AG20443 (cell line): ENCODE measurements around the gene MSI2.

ENCODE experiments used
- DNase-seq: peaks from one replicate; pipeline ENCODE4 v3.0.0; 2012; ENCODE audit warnings: low spot score, mixed read lengths

Gene MSI2

GRCh38 chr17:57461082-57461481 lies 204.8 kb downstream of the MSI2 start:
- no peak for DNase-seq

- no peak for DNase-seq
These were observed 205.8 kb downstream of the MSI2 start for GRCh38 chr17:57462007-57462579.

- DNase-seq, result peak; percentile 81
These were observed 207.0 kb downstream of the MSI2 start for GRCh38 chr17:57463103-57463885.

- DNase-seq, result no peak
These were observed 208.0 kb downstream of the MSI2 start for GRCh38 chr17:57464191-57464864.

- DNase-seq, result no peak
These were observed 209.3 kb downstream of the MSI2 start for GRCh38 chr17:57465610-57466009.

- no peak for DNase-seq
These were observed 209.7 kb downstream of the MSI2 start for GRCh38 chr17:57466017-57466471.

GRCh38 chr17:57466521-57466920 lies 210.2 kb downstream of the MSI2 start:
- DNase-seq, result no peak

- DNase-seq, result no peak
These were observed 210.9 kb downstream of the MSI2 start for GRCh38 chr17:57467226-57467625.

- no peak for DNase-seq
These were observed 211.5 kb downstream of the MSI2 start for GRCh38 chr17:57467801-57468200.

- no peak for DNase-seq
These were observed 212.8 kb downstream of the MSI2 start for GRCh38 chr17:57468932-57469775.

- DNase-seq, result no peak
These were observed 214.6 kb downstream of the MSI2 start for GRCh38 chr17:57470906-57471305.

- DNase-seq, result no peak
These were observed 215.6 kb downstream of the MSI2 start for GRCh38 chr17:57471868-57472368.

GRCh38 chr17:57475796-57476195 lies 219.5 kb downstream of the MSI2 start:
- no peak for DNase-seq

- no peak for DNase-seq
These were observed 221.4 kb downstream of the MSI2 start for GRCh38 chr17:57477522-57478362.

GRCh38 chr17:57478478-57479250 lies 222.3 kb downstream of the MSI2 start:
- DNase-seq, result no peak

- peak; percentile 20 for DNase-seq
These were observed 224.3 kb downstream of the MSI2 start for GRCh38 chr17:57480438-57481196.

- peak; percentile 87 for DNase-seq
These were observed 225.6 kb downstream of the MSI2 start for GRCh38 chr17:57481910-57482391.

- DNase-seq, result peak; percentile 44
These were observed 226.3 kb downstream of the MSI2 start for GRCh38 chr17:57482657-57483056.

- DNase-seq, result peak; percentile 66
These were observed 227.9 kb downstream of the MSI2 start for GRCh38 chr17:57484081-57484666.
